Body of pancreas (tissue), 4 donors: Measurements from ENCODE around the gene FAM107A. TPM values are rescaled to one million over a fixed set of nuclear protein-coding genes. Genes with fewer than 3 reads are reported as not detected.

Source experiments
- ATAC-seq: fragments of 150-250 bp; one replicate; pipeline ENCODE4 v1.9.1; 2016
- DNase-seq, 4 donors: peaks; one replicate each; pipeline ENCODE4 v3.0.0-alpha.2; 2019
- H3K27ac ChIP-seq, 4 donors: fragments of 200-600 bp; sonication (generic); 1 replicate in 3 of 4; 2 replicates in 1 of 4; pipeline versions ENCODE4 v1.5.1 to v1.6.1; 2016 to 2019; ENCODE audit warnings: mild to moderate bottlenecking in 1 of 4, mixed read lengths in 1 of 4, moderate library complexity in 1 of 4
- H3K27me3 ChIP-seq, 2 donors: fragments of 200-600 bp; sonication (generic); one replicate each; pipeline ENCODE4 v1.6.0; 2016; ENCODE audit warnings: mild to moderate bottlenecking in 1 of 2
- H3K36me3 ChIP-seq, 2 donors: fragments of 200-600 bp; sonication (generic); replicated peaks in 1 of 2; 2 replicates each; pipeline ENCODE4 v1.5.1; 2016; ENCODE audit warnings: low read depth in 2 of 2; ENCODE audit not compliant: insufficient read depth in 1 of 2
- H3K4me1 ChIP-seq: fragments of 200-600 bp; sonication (generic); one replicate; pipeline ENCODE4 v1.6.0; 2016
- H3K4me3 ChIP-seq, 2 donors: fragments of 200-600 bp; sonication (generic); 1 replicate in 1 of 2; 2 replicates in 1 of 2; pipeline ENCODE4 v1.5.1; 2016 to 2019
- H3K9me3 ChIP-seq, 3 donors: fragments of 200-600 bp; sonication (generic); 1 replicate in 2 of 3; 2 replicates in 1 of 3; pipeline ENCODE4 v1.5.1; 2016
- POLR2A ChIP-seq, 3 donors: fragments of 450-650 bp; IDR thresholded peaks; one replicate each; pipeline ENCODE4 v1.6.1; 2016; ENCODE audit warnings: antibody characterized with exemption in 3 of 3, mild to moderate bottlenecking in 2 of 3
- WGBS, 2 donors: methylation state at CpG; one replicate each; pipeline ENCODE4 v1.1.5; 2017; 5-methylcytosine and 5-hydroxymethylcytosine counted together
- intact Hi-C: fragments of 100-400 bp; cut with DNase I; formaldehyde crosslinking; loops from one replicate; pipeline ENCODE4 v1.15.1; 2023
- total RNA-seq, 2 donors: library from RNA; depleted of rRNA; stranded (reverse); fragments of >200 nt; gene quantifications; one replicate each; pipeline ENCODE4 v1.1.0, GENCODE V29; 2016
- TF ChIP-seq, protein P1 (sequence below), 7 experiments: fragments of 450-650 bp in 4 of 7; fragments of 200-600 bp in 3 of 7; sonication (generic) in 3 of 7; IDR thresholded peaks; one replicate each; pipeline ENCODE4 v1.5.1; 2016 to 2019; ENCODE audit warnings: antibody characterized with exemption in 7 of 7

Gene FAM107A
- total RNA-seq, 2 donors from 2014 or later = 14.5 to 26.4 TPM

DNA sequence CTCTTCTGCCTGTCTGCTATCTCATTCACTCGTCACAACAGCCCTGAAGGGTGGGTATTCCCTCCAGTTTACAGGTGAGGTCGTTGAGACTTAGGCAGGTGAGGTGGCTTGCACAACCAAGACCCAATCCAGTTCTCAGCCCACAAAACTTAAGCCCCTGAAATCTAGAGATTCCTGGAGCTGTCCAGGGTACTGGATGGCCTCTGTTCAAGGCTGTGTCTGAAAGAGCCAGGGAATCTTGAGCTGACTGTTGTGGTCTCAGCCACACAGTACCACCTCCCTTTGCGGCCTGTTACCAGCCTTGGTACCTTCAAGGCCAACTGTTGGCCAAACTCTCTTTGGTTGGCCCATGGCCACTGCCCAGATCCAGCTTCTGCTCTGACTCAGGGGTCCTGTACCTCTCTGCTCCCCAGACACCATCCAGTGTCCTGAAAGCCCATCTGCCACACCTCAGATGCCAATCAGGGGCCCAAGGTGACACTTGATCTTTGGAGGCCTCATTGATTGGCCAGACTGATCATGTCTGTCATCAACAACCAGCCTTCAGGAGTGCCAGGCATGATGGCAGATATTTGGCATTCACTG, 10.9 kb upstream of the FAM107A start:
- no peak for DNase-seq

DNA sequence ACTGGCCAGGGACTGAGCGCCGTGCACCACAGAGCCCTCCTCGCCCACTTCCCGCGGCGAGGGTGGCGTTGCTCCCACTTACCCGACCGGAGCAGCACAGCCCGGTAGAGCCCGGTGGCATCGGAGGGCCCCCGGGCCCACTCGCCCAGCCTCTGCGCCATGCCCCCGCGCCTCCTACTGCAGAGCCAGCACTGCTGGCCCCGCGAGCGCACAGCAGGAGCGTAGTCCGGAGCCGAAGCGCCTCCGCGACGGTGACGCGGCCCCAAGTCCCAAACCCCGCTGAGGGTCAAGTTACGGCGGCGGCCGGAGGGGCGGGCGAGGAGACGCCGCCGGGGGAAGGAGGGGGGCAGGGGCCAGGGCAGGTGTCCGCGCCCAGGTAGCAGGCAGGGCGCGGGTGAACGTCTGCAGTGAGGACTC, 9.6 kb upstream of the FAM107A start:
- DNase-seq (no peak), ATAC-seq (no peak)
- Histone ChIP-seq H3K4me3 (no peak overlapping the region), H3K4me1 (peaks cover 16% of the 10 kb centered on the region), H3K36me3 (no peaks in the 10 kb centered on the region), H3K27ac (no peak overlapping the region), H3K27me3 (peaks cover 0 to 12% of the 10 kb centered on the region in 2 donors), H3K9me3 (no peaks in the 10 kb centered on the region)
- TF ChIP-seq POLR2A (IDR thresholded peaks at IDR 0.05) = no peak
- TF ChIP-seq, protein P1, sequence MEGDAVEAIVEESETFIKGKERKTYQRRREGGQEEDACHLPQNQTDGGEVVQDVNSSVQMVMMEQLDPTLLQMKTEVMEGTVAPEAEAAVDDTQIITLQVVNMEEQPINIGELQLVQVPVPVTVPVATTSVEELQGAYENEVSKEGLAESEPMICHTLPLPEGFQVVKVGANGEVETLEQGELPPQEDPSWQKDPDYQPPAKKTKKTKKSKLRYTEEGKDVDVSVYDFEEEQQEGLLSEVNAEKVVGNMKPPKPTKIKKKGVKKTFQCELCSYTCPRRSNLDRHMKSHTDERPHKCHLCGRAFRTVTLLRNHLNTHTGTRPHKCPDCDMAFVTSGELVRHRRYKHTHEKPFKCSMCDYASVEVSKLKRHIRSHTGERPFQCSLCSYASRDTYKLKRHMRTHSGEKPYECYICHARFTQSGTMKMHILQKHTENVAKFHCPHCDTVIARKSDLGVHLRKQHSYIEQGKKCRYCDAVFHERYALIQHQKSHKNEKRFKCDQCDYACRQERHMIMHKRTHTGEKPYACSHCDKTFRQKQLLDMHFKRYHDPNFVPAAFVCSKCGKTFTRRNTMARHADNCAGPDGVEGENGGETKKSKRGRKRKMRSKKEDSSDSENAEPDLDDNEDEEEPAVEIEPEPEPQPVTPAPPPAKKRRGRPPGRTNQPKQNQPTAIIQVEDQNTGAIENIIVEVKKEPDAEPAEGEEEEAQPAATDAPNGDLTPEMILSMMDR (IDR thresholded peaks at IDR 0.05) = no peak
- intact Hi-C loops = no loop called here
- 15 to 16% methylated on average over 19 to 44 of the region's 44 CpGs for WGBS, 2 donors

More for the DNA sequence above, 10.9 kb upstream of the FAM107A start:
- Histone ChIP-seq H3K4me3 (no peak overlapping the region), H3K27me3 (peaks cover 0 to 12% of the 10 kb centered on the region in 2 donors), H3K27ac (no peak overlapping the region), H3K36me3 (no peaks in the 10 kb centered on the region), H3K9me3 (no peaks in the 10 kb centered on the region), H3K4me1 (peaks cover 16% of the 10 kb centered on the region)
- WGBS, 2 donors = 50 to 72% methylated on average over 2 to 3 of the region's 3 CpGs
- intact Hi-C loops = no loop called here
- ATAC-seq = no peak
- TF ChIP-seq POLR2A (IDR thresholded peaks at IDR 0.05) = no peak
- TF ChIP-seq, protein P1 (IDR thresholded peaks at IDR 0.05) = no peak

DNA sequence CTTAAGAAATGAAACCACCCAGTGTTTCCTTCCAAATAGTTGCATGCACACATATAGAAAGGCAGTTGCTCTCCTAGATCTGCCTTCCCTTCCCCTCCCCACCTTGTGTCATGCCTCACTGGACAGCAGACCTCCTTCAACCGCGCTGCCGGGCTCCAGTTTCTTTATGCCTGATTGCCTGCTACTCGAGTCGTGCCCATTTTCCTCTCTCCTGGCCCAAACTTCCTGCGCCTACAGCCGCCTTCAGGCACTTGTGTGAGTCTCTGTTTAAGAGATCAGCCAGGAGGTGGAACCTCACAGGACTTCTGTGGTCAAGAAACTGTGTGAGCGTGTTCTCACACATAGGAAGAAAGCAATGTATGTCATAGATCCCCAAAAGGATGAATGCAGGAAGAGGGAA, 8.8 kb upstream of the FAM107A start:
- no peak for ATAC-seq
- no peak for DNase-seq
- TF ChIP-seq, protein P1 (IDR thresholded peaks at IDR 0.05) = no peak
- TF ChIP-seq POLR2A (IDR thresholded peaks at IDR 0.05) = no peak
- H3K9me3 ChIP-seq = no peaks in the 10 kb centered on the region
- intact Hi-C loops = no loop called here
- H3K4me3 ChIP-seq = no peak overlapping the region
- WGBS, 2 donors = 57 to 60% methylated on average over 8 of the region's 8 CpGs
- peaks cover 0 to 12% of the 10 kb centered on the region in 2 donors for H3K27me3 ChIP-seq
- peaks cover 16% of the 10 kb centered on the region for H3K4me1 ChIP-seq
- H3K27ac ChIP-seq = peak overlapping the region in 1 of 4 donors; percentile 67
- no peaks in the 10 kb centered on the region for H3K36me3 ChIP-seq

DNA sequence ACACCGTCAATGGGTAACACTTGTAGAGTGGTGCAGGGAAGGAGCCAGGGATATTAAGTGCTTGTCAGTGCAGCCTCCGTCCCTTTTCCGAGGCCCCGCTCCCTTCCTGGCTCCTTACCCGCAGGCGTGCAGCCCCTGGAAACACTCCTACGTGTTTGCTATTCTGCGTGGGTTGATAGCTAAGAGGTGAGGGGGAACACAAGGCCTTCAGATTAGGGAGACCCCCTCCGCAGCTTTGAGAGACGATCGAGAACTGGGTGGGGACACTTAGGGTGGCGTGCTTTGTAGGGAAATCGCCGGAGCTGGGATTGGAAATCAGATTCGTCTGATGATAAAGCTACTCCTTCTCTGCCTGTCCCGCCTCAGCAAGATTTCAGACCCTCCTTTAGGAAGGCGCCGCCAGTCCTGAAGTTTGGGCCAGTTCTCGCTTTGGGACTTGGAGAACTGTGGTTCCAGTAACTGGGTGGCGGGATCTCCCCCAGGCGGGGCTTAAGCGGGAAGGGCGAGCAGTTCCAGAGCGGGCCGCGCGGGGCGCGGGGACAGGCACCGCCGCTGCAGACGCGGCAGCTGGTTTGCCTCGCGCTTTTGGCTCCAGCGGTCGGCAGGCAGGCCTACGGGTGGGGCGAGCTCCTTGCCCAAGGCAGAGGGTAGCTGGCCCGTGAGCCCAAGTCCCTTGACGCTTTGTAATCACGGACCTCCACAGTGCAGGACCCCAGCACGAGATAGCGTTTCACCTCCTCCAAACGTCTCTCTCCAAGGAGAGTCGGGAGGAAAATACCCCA, 8.0 kb upstream of the FAM107A start:
- Histone ChIP-seq H3K27me3 (peaks cover 0 to 12% of the 10 kb centered on the region in 2 donors), H3K4me3 (peak overlapping the region in 1 of 2 donors; percentile 16), H3K27ac (peak overlapping the region in 3 of 4 donors; percentile 35 to 67 (median 51)), H3K4me1 (peaks cover 16% of the 10 kb centered on the region), H3K9me3 (no peaks in the 10 kb centered on the region), H3K36me3 (no peaks in the 10 kb centered on the region)
- DNase-seq (peak; percentile 79 to 83 (median 80)), ATAC-seq (peak; percentile 93)
- peak in 1 of 3 donors; percentile 33 for TF ChIP-seq POLR2A (IDR thresholded peaks at IDR 0.05)
- TF ChIP-seq, protein P1 (IDR thresholded peaks at IDR 0.05) = peak; percentile 67 to 88 (median 85)
- WGBS, 2 donors = 7 to 10% methylated on average over 18 to 46 of the region's 46 CpGs
- intact Hi-C loops = no loop called here
